Lower leg skin (tissue), 3 donors: ENCODE measurements around the gene CABCOCO1.

Experiments
- POLR2A ChIP-seq, 2 donors: fragments of 450-650 bp; IDR thresholded peaks; one replicate each; pipeline ENCODE4 v1.6.1; 2016 to 2017; ENCODE audit warnings: antibody characterized with exemption in 2 of 2, mild to moderate bottlenecking in 1 of 2, moderate library complexity in 1 of 2
- TF ChIP-seq, protein P1 (sequence below), 3 donors: fragments of 450-650 bp; IDR thresholded peaks; one replicate each; pipeline ENCODE4 v1.5.1; 2016; ENCODE audit warnings: antibody characterized with exemption in 3 of 3, mild to moderate bottlenecking in 3 of 3, moderate library complexity in 2 of 3

DNA sequence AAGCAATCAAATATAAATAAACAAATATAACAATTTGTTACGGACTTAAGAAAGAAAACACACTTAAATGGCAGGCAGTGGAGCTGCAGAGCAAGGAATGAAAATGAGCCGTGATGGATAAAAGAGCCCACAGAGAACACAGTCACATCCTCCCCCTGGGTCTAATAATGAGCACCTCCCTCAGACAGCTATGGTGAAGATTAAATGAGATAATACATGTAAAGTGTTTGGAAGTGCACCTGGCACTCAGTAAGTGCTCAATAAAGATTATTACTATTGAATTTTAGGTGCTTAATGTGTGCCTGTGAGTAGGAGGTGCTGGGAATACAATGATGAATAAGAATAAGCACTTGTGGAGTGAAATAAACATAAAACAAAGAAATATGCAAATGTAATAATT, 49.1 kb upstream of the CABCOCO1 start:
- no peak for TF ChIP-seq POLR2A (IDR thresholded peaks at IDR 0.05)
- TF ChIP-seq, protein P1, sequence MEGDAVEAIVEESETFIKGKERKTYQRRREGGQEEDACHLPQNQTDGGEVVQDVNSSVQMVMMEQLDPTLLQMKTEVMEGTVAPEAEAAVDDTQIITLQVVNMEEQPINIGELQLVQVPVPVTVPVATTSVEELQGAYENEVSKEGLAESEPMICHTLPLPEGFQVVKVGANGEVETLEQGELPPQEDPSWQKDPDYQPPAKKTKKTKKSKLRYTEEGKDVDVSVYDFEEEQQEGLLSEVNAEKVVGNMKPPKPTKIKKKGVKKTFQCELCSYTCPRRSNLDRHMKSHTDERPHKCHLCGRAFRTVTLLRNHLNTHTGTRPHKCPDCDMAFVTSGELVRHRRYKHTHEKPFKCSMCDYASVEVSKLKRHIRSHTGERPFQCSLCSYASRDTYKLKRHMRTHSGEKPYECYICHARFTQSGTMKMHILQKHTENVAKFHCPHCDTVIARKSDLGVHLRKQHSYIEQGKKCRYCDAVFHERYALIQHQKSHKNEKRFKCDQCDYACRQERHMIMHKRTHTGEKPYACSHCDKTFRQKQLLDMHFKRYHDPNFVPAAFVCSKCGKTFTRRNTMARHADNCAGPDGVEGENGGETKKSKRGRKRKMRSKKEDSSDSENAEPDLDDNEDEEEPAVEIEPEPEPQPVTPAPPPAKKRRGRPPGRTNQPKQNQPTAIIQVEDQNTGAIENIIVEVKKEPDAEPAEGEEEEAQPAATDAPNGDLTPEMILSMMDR (IDR thresholded peaks at IDR 0.05) = no peak
